ENCODE results near the gene SORCS2. TPM values are rescaled to one million over a fixed set of nuclear protein-coding genes. Genes with fewer than 3 reads are reported as not detected.

The SORCS2 gene
- total RNA-seq, 4 donors from 2014 or later, result 2.0 to 7.4 (median 3.6) TPM

GRCh38 chr4:7362862-7363430 lies 170.6 kb downstream of the SORCS2 start:
- H3K4me1 ChIP-seq, result peaks cover 0 to 58% (median 11%) of the 10 kb centered on the region in 3 donors
- 95 to 98% methylated on average over 4 of the region's 4 CpGs for WGBS, 2 donors (ENCODE audit: low coverage in 1 of 2)
- ATAC-seq, result no peak

GRCh38 chr4:7364979-7365378 lies 172.6 kb downstream of the SORCS2 start:
- H3K27me3 ChIP-seq, result no peaks in the 10 kb centered on the region
- no peak overlapping the region for H3K4me3 ChIP-seq
- TF ChIP-seq EP300 (IDR thresholded peaks at IDR 0.05) (no peak), CTCF (IDR thresholded peaks at IDR 0.05) (no peak), POLR2AphosphoS5 (IDR thresholded peaks at IDR 0.05) (no peak), POLR2A (IDR thresholded peaks at IDR 0.05) (no peak)
- ATAC-seq, result no peak
- H3K9me3 ChIP-seq, result no peaks in the 10 kb centered on the region
- H3K27ac ChIP-seq, result no peak overlapping the region
- H3K36me3 ChIP-seq, result no peaks in the 10 kb centered on the region
- H3K4me1 ChIP-seq, result peaks cover 0 to 44% (median 8%) of the 10 kb centered on the region in 3 donors
- 71 to 88% methylated on average over 1 to 5 of the region's 5 CpGs for WGBS, 2 donors (ENCODE audit: low coverage in 1 of 2)

More at GRCh38 chr4:7362862-7363430, 170.6 kb downstream of the SORCS2 start:
- no peak overlapping the region for H3K27ac ChIP-seq
- no peaks in the 10 kb centered on the region for H3K9me3 ChIP-seq
- TF ChIP-seq CTCF (IDR thresholded peaks at IDR 0.05) (no peak), POLR2AphosphoS5 (IDR thresholded peaks at IDR 0.05) (no peak), EP300 (IDR thresholded peaks at IDR 0.05) (no peak), POLR2A (IDR thresholded peaks at IDR 0.05) (no peak)
- H3K4me3 ChIP-seq, result no peak overlapping the region
- H3K27me3 ChIP-seq, result no peaks in the 10 kb centered on the region
- H3K36me3 ChIP-seq, result no peaks in the 10 kb centered on the region

GRCh38 chr4:7365462-7366179 lies 173.3 kb downstream of the SORCS2 start:
- 19 to 52% methylated on average over 11 to 15 of the region's 22 CpGs for WGBS, 2 donors (ENCODE audit: low coverage in 1 of 2)
- TF ChIP-seq EP300 (IDR thresholded peaks at IDR 0.05) (no peak), POLR2AphosphoS5 (IDR thresholded peaks at IDR 0.05) (no peak)
- H3K4me3 ChIP-seq, result no peak overlapping the region
- peaks cover 0 to 40% (median 8%) of the 10 kb centered on the region in 3 donors for H3K4me1 ChIP-seq
- no peaks in the 10 kb centered on the region for H3K27me3 ChIP-seq
- H3K9me3 ChIP-seq, result no peaks in the 10 kb centered on the region
- no peak for ATAC-seq
- H3K36me3 ChIP-seq, result no peaks in the 10 kb centered on the region
- H3K27ac ChIP-seq, result no peak overlapping the region

- H3K27ac ChIP-seq, result no peak overlapping the region
- peaks cover 0 to 36% (median 13%) of the 10 kb centered on the region in 3 donors for H3K4me1 ChIP-seq
- 43 to 70% methylated on average over 3 to 8 of the region's 11 CpGs for WGBS, 2 donors (ENCODE audit: low coverage in 1 of 2)
- no peak for ATAC-seq
- H3K36me3 ChIP-seq, result no peaks in the 10 kb centered on the region
- H3K27me3 ChIP-seq, result no peaks in the 10 kb centered on the region
- no peaks in the 10 kb centered on the region for H3K9me3 ChIP-seq
- TF ChIP-seq POLR2AphosphoS5 (IDR thresholded peaks at IDR 0.05), result no peak
- TF ChIP-seq EP300 (IDR thresholded peaks at IDR 0.05), result no peak
- no peak for TF ChIP-seq POLR2A (IDR thresholded peaks at IDR 0.05)
- no peak for TF ChIP-seq CTCF (IDR thresholded peaks at IDR 0.05)
- H3K4me3 ChIP-seq, result no peak overlapping the region
Measured at GRCh38 chr4:7366180-7366945, 174.0 kb downstream of the SORCS2 start.

- ATAC-seq, result no peak
- 80% methylated on average over 1 of the region's 7 CpGs; no CpG with 5 or more reads in 1 of the 2 donors for WGBS, 2 donors (ENCODE audit: low coverage in 1 of 2)
- Histone ChIP-seq H3K27ac (no peak overlapping the region), H3K27me3 (no peaks in the 10 kb centered on the region), H3K4me3 (no peak overlapping the region), H3K4me1 (peaks cover 0 to 35% (median 13%) of the 10 kb centered on the region in 3 donors), H3K9me3 (no peaks in the 10 kb centered on the region), H3K36me3 (no peaks in the 10 kb centered on the region)
- TF ChIP-seq EP300 (IDR thresholded peaks at IDR 0.05) (no peak), POLR2AphosphoS5 (IDR thresholded peaks at IDR 0.05) (no peak), POLR2A (IDR thresholded peaks at IDR 0.05) (no peak)
Measured at GRCh38 chr4:7366954-7367353, 174.6 kb downstream of the SORCS2 start.
